Osteocyte (in vitro differentiated cells): ENCODE results near the gene SLC9A2. TPM values are rescaled to one million over a fixed set of nuclear protein-coding genes. Genes with fewer than 3 reads are reported as not detected.

Experiments
- DNase-seq: peaks from one replicate; pipeline ENCODE4 v3.0.0; 2021; ENCODE audit warnings: mixed read lengths; ENCODE audit not compliant: unreplicated experiment; ENCODE audit errors: extremely low spot score
- H3K27ac Mint-ChIP-seq: one replicate; pipeline ENCODE4 v1.8.0; 2021; ENCODE audit warnings: mild to moderate bottlenecking, mixed read lengths; ENCODE audit not compliant: unreplicated experiment
- H3K27me3 Mint-ChIP-seq: one replicate; pipeline ENCODE4 v1.8.0; 2021; ENCODE audit warnings: mixed read lengths; ENCODE audit not compliant: unreplicated experiment
- H3K36me3 Mint-ChIP-seq: one replicate; pipeline ENCODE4 v1.8.0; 2021; ENCODE audit warnings: mixed read lengths; ENCODE audit not compliant: unreplicated experiment
- H3K4me1 Mint-ChIP-seq: one replicate; pipeline ENCODE4 v1.8.0; 2021; ENCODE audit warnings: mixed read lengths; ENCODE audit not compliant: unreplicated experiment
- H3K4me3 Mint-ChIP-seq: one replicate; pipeline ENCODE4 v1.8.0; 2021; ENCODE audit warnings: mild to moderate bottlenecking, moderate library complexity, mixed read lengths; ENCODE audit not compliant: unreplicated experiment
- H3K9me3 Mint-ChIP-seq: one replicate; pipeline ENCODE4 v1.8.0; 2021; ENCODE audit warnings: mixed read lengths; ENCODE audit not compliant: unreplicated experiment
- total RNA-seq: library from RNA; stranded (reverse); gene quantifications from 2 replicates; pipeline ENCODE4 v1.2.1, GENCODE V29; 2021
- TF ChIP-seq, protein P1 (sequence below): fragments of 200-600 bp; sonication (generic); IDR thresholded peaks from 2 replicates; pipeline ENCODE4 v1.5.0; 2021; ENCODE audit warnings: antibody characterized with exemption, mild to moderate bottlenecking, moderate library complexity

The SLC9A2 gene
- total RNA-seq, 1 donor from 2014 or later = not detected

DNA sequence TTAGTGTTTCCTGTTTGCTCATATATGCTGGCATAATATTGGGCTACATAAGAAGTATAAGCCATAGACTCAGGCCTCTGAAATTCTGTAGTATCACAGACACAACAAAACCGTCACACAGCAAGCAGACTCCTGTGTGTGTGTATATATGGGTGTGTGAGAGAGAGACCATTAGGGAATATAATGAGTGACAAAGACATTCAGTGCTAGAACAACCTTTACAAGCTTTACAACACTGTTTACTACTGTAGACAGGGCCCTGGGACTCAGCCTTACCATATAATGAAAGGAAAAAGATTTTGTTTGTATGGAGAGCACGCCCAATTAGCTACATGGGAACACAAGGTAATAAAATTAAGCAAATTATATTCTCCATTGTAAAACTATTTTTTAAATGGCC, 77.1 kb downstream of the SLC9A2 start:
- no peak overlapping the region for H3K27ac Mint-ChIP-seq

DNA sequence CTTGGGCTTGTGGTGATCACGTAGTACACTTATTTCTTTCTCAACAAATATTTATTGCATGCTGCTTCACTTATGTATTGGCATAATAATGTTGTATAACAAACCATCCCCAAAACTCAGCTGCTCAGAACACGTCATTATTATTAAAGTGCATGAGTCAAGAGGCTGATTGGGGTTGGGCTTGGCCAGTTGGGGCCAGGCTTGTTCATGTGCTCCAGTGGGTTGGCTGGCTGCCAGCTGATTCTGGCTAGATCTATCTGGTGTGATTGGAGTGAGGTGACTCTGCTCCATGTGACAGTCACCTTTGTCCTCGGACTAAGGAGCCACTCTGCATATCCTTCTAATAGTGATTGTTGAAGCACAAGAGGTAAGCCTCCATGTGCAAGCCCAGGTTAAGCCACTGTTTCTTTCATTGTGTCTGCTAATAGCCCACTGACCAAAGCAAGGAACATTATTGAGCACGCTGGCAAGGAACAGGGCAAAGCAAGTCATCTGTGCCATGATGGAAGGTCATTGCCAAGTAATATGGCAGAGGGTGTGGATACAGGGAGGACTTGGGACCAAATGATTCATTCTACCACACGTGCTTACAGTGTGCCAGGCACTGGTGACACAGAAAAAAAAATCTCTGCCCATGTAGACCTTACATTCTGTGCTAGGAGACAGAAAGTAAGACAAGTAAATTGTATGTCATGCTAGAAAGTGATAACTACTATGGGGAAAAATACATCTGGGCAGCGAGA, 79.2 kb downstream of the SLC9A2 start:
- TF ChIP-seq, protein P1, sequence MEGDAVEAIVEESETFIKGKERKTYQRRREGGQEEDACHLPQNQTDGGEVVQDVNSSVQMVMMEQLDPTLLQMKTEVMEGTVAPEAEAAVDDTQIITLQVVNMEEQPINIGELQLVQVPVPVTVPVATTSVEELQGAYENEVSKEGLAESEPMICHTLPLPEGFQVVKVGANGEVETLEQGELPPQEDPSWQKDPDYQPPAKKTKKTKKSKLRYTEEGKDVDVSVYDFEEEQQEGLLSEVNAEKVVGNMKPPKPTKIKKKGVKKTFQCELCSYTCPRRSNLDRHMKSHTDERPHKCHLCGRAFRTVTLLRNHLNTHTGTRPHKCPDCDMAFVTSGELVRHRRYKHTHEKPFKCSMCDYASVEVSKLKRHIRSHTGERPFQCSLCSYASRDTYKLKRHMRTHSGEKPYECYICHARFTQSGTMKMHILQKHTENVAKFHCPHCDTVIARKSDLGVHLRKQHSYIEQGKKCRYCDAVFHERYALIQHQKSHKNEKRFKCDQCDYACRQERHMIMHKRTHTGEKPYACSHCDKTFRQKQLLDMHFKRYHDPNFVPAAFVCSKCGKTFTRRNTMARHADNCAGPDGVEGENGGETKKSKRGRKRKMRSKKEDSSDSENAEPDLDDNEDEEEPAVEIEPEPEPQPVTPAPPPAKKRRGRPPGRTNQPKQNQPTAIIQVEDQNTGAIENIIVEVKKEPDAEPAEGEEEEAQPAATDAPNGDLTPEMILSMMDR = no peak
- Mint-ChIP-seq H3K9me3 (no peaks in the 10 kb centered on the region), H3K27me3 (peaks cover 14% of the 10 kb centered on the region), H3K27ac (no peak overlapping the region), H3K4me1 (no peaks in the 10 kb centered on the region), H3K36me3 (no peaks in the 10 kb centered on the region), H3K4me3 (no peak overlapping the region)
- no peak for DNase-seq

More for the DNA sequence above, 77.1 kb downstream of the SLC9A2 start:
- DNase-seq = no peak
- Mint-ChIP-seq H3K36me3 (no peaks in the 10 kb centered on the region), H3K9me3 (no peaks in the 10 kb centered on the region), H3K27me3 (peaks cover 14% of the 10 kb centered on the region), H3K4me1 (no peaks in the 10 kb centered on the region), H3K4me3 (no peak overlapping the region)
- TF ChIP-seq, protein P1 = no peak

GRCh38 chr2:102703305-102703704, 84.0 kb downstream of the SLC9A2 start:
- DNase-seq = no peak
- Mint-ChIP-seq H3K4me1 (no peaks in the 10 kb centered on the region), H3K36me3 (no peaks in the 10 kb centered on the region), H3K27me3 (peaks cover 23% of the 10 kb centered on the region), H3K27ac (no peak overlapping the region), H3K4me3 (no peak overlapping the region), H3K9me3 (no peaks in the 10 kb centered on the region)
- TF ChIP-seq, protein P1 = no peak

DNA sequence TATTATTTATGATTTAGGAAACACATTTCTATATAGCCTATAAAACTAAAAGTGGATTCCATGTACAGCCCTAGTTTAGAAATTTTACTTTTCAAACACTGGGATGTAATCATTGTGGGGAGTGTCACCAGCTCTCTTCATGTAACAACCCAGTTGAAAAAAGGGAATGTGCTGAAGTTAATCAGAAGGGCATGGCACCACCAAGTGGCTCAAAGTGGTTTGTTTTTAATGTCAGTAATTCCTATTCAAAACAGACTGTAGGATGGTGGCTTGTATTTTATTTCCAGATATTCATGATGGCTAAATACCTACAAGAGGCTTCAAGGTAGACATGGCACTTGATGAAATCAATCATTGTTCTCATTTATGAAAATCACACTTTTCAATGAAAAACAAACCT, 84.4 kb downstream of the SLC9A2 start:
- Mint-ChIP-seq H3K27ac (no peak overlapping the region), H3K27me3 (peaks cover 23% of the 10 kb centered on the region), H3K4me1 (no peaks in the 10 kb centered on the region), H3K9me3 (no peaks in the 10 kb centered on the region), H3K4me3 (no peak overlapping the region), H3K36me3 (no peaks in the 10 kb centered on the region)
- DNase-seq = no peak
- TF ChIP-seq, protein P1 = peak; percentile 49

- Mint-ChIP-seq H3K4me3 (no peak overlapping the region), H3K36me3 (no peaks in the 10 kb centered on the region), H3K27me3 (peaks cover 19% of the 10 kb centered on the region), H3K4me1 (no peaks in the 10 kb centered on the region), H3K9me3 (no peaks in the 10 kb centered on the region), H3K27ac (no peak overlapping the region)
- TF ChIP-seq, protein P1 = no peak
- no peak for DNase-seq
These were observed 85.2 kb downstream of the SLC9A2 start for GRCh38 chr2:102704531-102704930.
